Measurements from ENCODE around the gene CCSER1. TPM values are rescaled to one million over a fixed set of nuclear protein-coding genes. Genes with fewer than 3 reads are reported as not detected.

Gene CCSER1
- polyA plus RNA-seq, 1 donor from 2014 or later: 20.8 TPM

DNA sequence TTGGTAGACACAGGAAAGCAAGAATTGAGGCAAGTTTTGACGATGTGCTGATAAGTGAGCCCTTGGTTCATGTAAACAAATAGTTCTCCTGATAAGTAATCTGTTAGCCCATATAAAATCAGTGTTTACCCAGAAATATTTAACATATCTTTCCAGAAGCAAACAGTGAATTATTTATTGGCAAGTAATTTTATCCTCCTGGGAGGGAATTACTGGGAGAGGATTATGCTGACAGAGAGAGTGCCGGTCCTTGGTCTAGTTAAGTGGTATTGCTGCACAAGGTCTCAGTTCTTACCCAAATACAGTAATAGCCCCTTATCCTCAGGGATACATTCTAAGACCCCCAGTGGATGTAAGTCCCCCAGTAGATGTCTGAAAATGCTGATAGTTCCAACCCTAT lies 315.4 kb downstream of the CCSER1 start:
- TF ChIP-seq, protein P1, sequence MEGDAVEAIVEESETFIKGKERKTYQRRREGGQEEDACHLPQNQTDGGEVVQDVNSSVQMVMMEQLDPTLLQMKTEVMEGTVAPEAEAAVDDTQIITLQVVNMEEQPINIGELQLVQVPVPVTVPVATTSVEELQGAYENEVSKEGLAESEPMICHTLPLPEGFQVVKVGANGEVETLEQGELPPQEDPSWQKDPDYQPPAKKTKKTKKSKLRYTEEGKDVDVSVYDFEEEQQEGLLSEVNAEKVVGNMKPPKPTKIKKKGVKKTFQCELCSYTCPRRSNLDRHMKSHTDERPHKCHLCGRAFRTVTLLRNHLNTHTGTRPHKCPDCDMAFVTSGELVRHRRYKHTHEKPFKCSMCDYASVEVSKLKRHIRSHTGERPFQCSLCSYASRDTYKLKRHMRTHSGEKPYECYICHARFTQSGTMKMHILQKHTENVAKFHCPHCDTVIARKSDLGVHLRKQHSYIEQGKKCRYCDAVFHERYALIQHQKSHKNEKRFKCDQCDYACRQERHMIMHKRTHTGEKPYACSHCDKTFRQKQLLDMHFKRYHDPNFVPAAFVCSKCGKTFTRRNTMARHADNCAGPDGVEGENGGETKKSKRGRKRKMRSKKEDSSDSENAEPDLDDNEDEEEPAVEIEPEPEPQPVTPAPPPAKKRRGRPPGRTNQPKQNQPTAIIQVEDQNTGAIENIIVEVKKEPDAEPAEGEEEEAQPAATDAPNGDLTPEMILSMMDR (IDR thresholded peaks at IDR 0.05; ENCODE audit: poor library complexity, severe bottlenecking): no peak
- TF ChIP-seq, protein P2, sequence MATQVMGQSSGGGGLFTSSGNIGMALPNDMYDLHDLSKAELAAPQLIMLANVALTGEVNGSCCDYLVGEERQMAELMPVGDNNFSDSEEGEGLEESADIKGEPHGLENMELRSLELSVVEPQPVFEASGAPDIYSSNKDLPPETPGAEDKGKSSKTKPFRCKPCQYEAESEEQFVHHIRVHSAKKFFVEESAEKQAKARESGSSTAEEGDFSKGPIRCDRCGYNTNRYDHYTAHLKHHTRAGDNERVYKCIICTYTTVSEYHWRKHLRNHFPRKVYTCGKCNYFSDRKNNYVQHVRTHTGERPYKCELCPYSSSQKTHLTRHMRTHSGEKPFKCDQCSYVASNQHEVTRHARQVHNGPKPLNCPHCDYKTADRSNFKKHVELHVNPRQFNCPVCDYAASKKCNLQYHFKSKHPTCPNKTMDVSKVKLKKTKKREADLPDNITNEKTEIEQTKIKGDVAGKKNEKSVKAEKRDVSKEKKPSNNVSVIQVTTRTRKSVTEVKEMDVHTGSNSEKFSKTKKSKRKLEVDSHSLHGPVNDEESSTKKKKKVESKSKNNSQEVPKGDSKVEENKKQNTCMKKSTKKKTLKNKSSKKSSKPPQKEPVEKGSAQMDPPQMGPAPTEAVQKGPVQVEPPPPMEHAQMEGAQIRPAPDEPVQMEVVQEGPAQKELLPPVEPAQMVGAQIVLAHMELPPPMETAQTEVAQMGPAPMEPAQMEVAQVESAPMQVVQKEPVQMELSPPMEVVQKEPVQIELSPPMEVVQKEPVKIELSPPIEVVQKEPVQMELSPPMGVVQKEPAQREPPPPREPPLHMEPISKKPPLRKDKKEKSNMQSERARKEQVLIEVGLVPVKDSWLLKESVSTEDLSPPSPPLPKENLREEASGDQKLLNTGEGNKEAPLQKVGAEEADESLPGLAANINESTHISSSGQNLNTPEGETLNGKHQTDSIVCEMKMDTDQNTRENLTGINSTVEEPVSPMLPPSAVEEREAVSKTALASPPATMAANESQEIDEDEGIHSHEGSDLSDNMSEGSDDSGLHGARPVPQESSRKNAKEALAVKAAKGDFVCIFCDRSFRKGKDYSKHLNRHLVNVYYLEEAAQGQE (IDR thresholded peaks at IDR 0.05; ENCODE audit: borderline replicate concordance): no peak
- TF ChIP-seq EP300 (conservative IDR thresholded peaks at IDR 0.05; ENCODE audit: poor library complexity, severe bottlenecking) (no peak), POLR2AphosphoS5 (IDR thresholded peaks at IDR 0.05) (no peak), EZH2 (IDR thresholded peaks at IDR 0.05; ENCODE audit: borderline replicate concordance, insufficient read depth, low read length, poor library complexity, severe bottlenecking) (no peak), MXI1 (conservative IDR thresholded peaks at IDR 0.05; ENCODE audit: poor library complexity, severe bottlenecking) (no peak), SMC3 (conservative IDR thresholded peaks at IDR 0.05; ENCODE audit: poor library complexity) (no peak), TAF1 (IDR thresholded peaks at IDR 0.05; ENCODE audit: low read depth) (no peak), RAD21 (conservative IDR thresholded peaks at IDR 0.05) (no peak)
- Histone ChIP-seq H3K4me3 (ENCODE audit: low read length) (no peak overlapping the region), H4K20me1 (ENCODE audit: insufficient read depth) (no peaks in the 10 kb centered on the region), H3K4me2 (ENCODE audit: low read length) (no peak overlapping the region), H3F3A (ENCODE audit: insufficient read depth, low read length, poor library complexity, severe bottlenecking) (no peaks in the 10 kb centered on the region), H3K9me2 (ENCODE audit: insufficient read depth, low read length) (no peaks in the 10 kb centered on the region), H3K27ac (ENCODE audit: low read length) (no peak overlapping the region), H3K9ac (ENCODE audit: low read length) (no peak overlapping the region), H3K9me3 (ENCODE audit: low read length) (no peaks in the 10 kb centered on the region), H3K36me3 (ENCODE audit: insufficient read depth, low read length) (no peaks in the 10 kb centered on the region), H2AFZ (ENCODE audit: low read depth, low read length) (no peak overlapping the region), H3K27me3 (ENCODE audit: insufficient read depth, low read depth, low read length) (no peaks in the 10 kb centered on the region), H3K79me2 (replicated peaks; ENCODE audit: insufficient read depth, low read length) (no peaks in the 10 kb centered on the region)

- H3K4me3 ChIP-seq (ENCODE audit: low read length): no peak overlapping the region
Measured at GRCh38 chr4:90443231-90443630, 316.0 kb downstream of the CCSER1 start.

More at GRCh38 chr4:90443231-90443630, 316.0 kb downstream of the CCSER1 start:
- Histone ChIP-seq H2AFZ (ENCODE audit: low read depth, low read length) (no peak overlapping the region), H3K9ac (ENCODE audit: low read length) (no peak overlapping the region), H3K36me3 (ENCODE audit: insufficient read depth, low read length) (no peaks in the 10 kb centered on the region), H3K27me3 (ENCODE audit: insufficient read depth, low read depth, low read length) (no peaks in the 10 kb centered on the region), H3K27ac (ENCODE audit: low read length) (no peak overlapping the region), H3K79me2 (replicated peaks; ENCODE audit: insufficient read depth, low read length) (no peaks in the 10 kb centered on the region), H4K20me1 (ENCODE audit: insufficient read depth) (no peaks in the 10 kb centered on the region), H3K9me3 (ENCODE audit: low read length) (no peaks in the 10 kb centered on the region), H3F3A (ENCODE audit: insufficient read depth, low read length, poor library complexity, severe bottlenecking) (no peaks in the 10 kb centered on the region), H3K4me2 (ENCODE audit: low read length) (no peak overlapping the region), H3K9me2 (ENCODE audit: insufficient read depth, low read length) (no peaks in the 10 kb centered on the region)
- TF ChIP-seq POLR2AphosphoS5 (IDR thresholded peaks at IDR 0.05) (no peak), EZH2 (IDR thresholded peaks at IDR 0.05; ENCODE audit: borderline replicate concordance, insufficient read depth, low read length, poor library complexity, severe bottlenecking) (no peak), SMC3 (conservative IDR thresholded peaks at IDR 0.05; ENCODE audit: poor library complexity) (no peak), MXI1 (conservative IDR thresholded peaks at IDR 0.05; ENCODE audit: poor library complexity, severe bottlenecking) (no peak), TAF1 (IDR thresholded peaks at IDR 0.05; ENCODE audit: low read depth) (no peak)
- TF ChIP-seq, protein P1 (IDR thresholded peaks at IDR 0.05; ENCODE audit: poor library complexity, severe bottlenecking): no peak

All from neural cell (in vitro differentiated cells).